ENCODE data around the gene PTBP3. TPM values are rescaled to one million over a fixed set of nuclear protein-coding genes. Genes with fewer than 3 reads are reported as not detected.
A peak's percentile ranks its signal among the peaks of the same experiment; 100 is the strongest.

The PTBP3 gene
- total RNA-seq, 1 experiment from 2014 or later = 141 TPM

- intact Hi-C loops (cut with micrococcal nuclease; ENCODE audit: unreplicated experiment) = no loop called here
- ChIA-PET CTCF (no interaction called here), POLR2A (ENCODE audit: unreplicated experiment) (no interaction called here)
- Histone ChIP-seq H3K27me3 (ENCODE audit: insufficient read depth, low read depth) (no peaks in the 10 kb centered on the region), H3K27ac (peak overlapping the region; percentile 29; the same call in 1 of the 2 replicates), H3K9me3 (ENCODE audit: insufficient read depth, low read depth) (no peaks in the 10 kb centered on the region), H3K9me2 (ENCODE audit: insufficient read depth) (no peaks in the 10 kb centered on the region), H3K4me3 (no peak overlapping the region), H4K20me1 (ENCODE audit: insufficient read depth) (no peaks in the 10 kb centered on the region), H2AFZ (no peak overlapping the region), H3K79me2 (ENCODE audit: low read depth) (peaks cover 12% of the 10 kb centered on the region; the same call in 1 of the 2 replicates), H3K4me1 (replicated peaks; ENCODE audit: insufficient read depth) (peaks cover 9% of the 10 kb centered on the region), H3K36me3 (ENCODE audit: low read depth) (0 out of 2 replicates have a peak, but pooled peaks cover 6% of the 10 kb centered on the region), H3K4me2 (no peak overlapping the region), H3F3A (ENCODE audit: insufficient read depth, low read depth) (peaks cover 10% of the 10 kb centered on the region; the same call in 1 of the 2 replicates)
- DNase-seq = peak; percentile 5 to 40
- TF ChIP-seq EZH2 (IDR thresholded peaks at IDR 0.05; ENCODE audit: low read depth) (no peak), CTCF (conservative IDR thresholded peaks at IDR 0.05) (no peak)
- no TSS peak for BruUV-seq (replicated peaks)
Measured at GRCh38 chr9:112239284-112239683, 94.1 kb downstream of the PTBP3 start.

GRCh38 chr9:112234779-112235178, 98.6 kb downstream of the PTBP3 start:
- Histone ChIP-seq H4K20me1 (ENCODE audit: insufficient read depth) (no peaks in the 10 kb centered on the region), H3K27ac (no peak overlapping the region), H3K9me3 (ENCODE audit: insufficient read depth, low read depth) (no peaks in the 10 kb centered on the region), H3K79me2 (ENCODE audit: low read depth) (peaks cover 12% of the 10 kb centered on the region; the same call in 1 of the 2 replicates), H3K27me3 (ENCODE audit: insufficient read depth, low read depth) (no peaks in the 10 kb centered on the region), H3K9me2 (ENCODE audit: insufficient read depth) (no peaks in the 10 kb centered on the region), H2AFZ (no peak overlapping the region), H3K36me3 (ENCODE audit: low read depth) (0 out of 2 replicates have a peak, but pooled peaks cover 5% of the 10 kb centered on the region), H3K4me3 (no peak overlapping the region), H3F3A (ENCODE audit: insufficient read depth, low read depth) (peaks cover 6% of the 10 kb centered on the region; the same call in 1 of the 2 replicates), H3K4me1 (replicated peaks; ENCODE audit: insufficient read depth) (peaks cover 13% of the 10 kb centered on the region), H3K4me2 (no peak overlapping the region)
- no peak for DNase-seq
- TF ChIP-seq CTCF (conservative IDR thresholded peaks at IDR 0.05) (no peak), EZH2 (IDR thresholded peaks at IDR 0.05; ENCODE audit: low read depth) (no peak)
- POLR2A ChIA-PET (ENCODE audit: unreplicated experiment) = interaction anchor here (0.6 kb wide), 1 partner anchor 768 kb away, joined by 26 read pairs; no protein-coding TSS in a partner anchor
- CTCF ChIA-PET = no interaction called here
- BruUV-seq (replicated peaks) = no TSS peak
- intact Hi-C loops (cut with micrococcal nuclease; ENCODE audit: unreplicated experiment) = loop anchor here (5.0 kb wide), 1 partner anchor 98 kb away; the partner anchor contains the start of gene PTBP3

GRCh38 chr9:112233769-112234168, 99.7 kb downstream of the PTBP3 start:
- H3K4me3 ChIP-seq = no peak overlapping the region
- H3K9me3 ChIP-seq (ENCODE audit: insufficient read depth, low read depth) = no peaks in the 10 kb centered on the region
- peak overlapping the region; percentile 22 for H3K27ac ChIP-seq
- intact Hi-C loops (cut with micrococcal nuclease; ENCODE audit: unreplicated experiment) = loop anchor here (5.0 kb wide), 1 partner anchor 99 kb away; the partner anchor contains the start of gene PTBP3
- no peak overlapping the region for H3K4me2 ChIP-seq
- H3F3A ChIP-seq (ENCODE audit: insufficient read depth, low read depth) = peaks cover 6% of the 10 kb centered on the region; the same call in 1 of the 2 replicates
- TF ChIP-seq CTCF (conservative IDR thresholded peaks at IDR 0.05) (no peak), EZH2 (IDR thresholded peaks at IDR 0.05; ENCODE audit: low read depth) (no peak)
- peak in 1 of 2 experiments; percentile 51 for DNase-seq
- peaks cover 12% of the 10 kb centered on the region; the same call in 1 of the 2 replicates for H3K79me2 ChIP-seq (ENCODE audit: low read depth)
- H3K4me1 ChIP-seq (replicated peaks; ENCODE audit: insufficient read depth) = peaks cover 6% of the 10 kb centered on the region
- no TSS peak for BruUV-seq (replicated peaks)
- H2AFZ ChIP-seq = no peak overlapping the region
- H4K20me1 ChIP-seq (ENCODE audit: insufficient read depth) = no peaks in the 10 kb centered on the region
- 0 out of 2 replicates have a peak, but pooled peaks cover 5% of the 10 kb centered on the region for H3K36me3 ChIP-seq (ENCODE audit: low read depth)
- no peaks in the 10 kb centered on the region for H3K9me2 ChIP-seq (ENCODE audit: insufficient read depth)
- no peaks in the 10 kb centered on the region for H3K27me3 ChIP-seq (ENCODE audit: insufficient read depth, low read depth)
- ChIA-PET CTCF (interaction anchor here (0.6 to 0.9 kb wide), 2 partner anchors 100 to 121 kb away, joined by 3 to 4 read pairs; partner anchors contain the start of gene PTBP3), POLR2A (ENCODE audit: unreplicated experiment) (interaction anchor here (0.6 kb wide), 1 partner anchor 472 kb away, joined by 9 read pairs; no protein-coding TSS in a partner anchor)
